ENCODE data around the gene COL4A4. TPM values are rescaled to one million over a fixed set of nuclear protein-coding genes. Genes with fewer than 3 reads are reported as not detected.
A peak's percentile ranks its signal among the peaks of the same experiment; 100 is the strongest.

The COL4A4 gene
- total RNA-seq, result under 1 TPM; 0.23 to 0.55 TPM
- 0.15 to 0.35 reads per million in 2 donors for total RNA-seq

DNA sequence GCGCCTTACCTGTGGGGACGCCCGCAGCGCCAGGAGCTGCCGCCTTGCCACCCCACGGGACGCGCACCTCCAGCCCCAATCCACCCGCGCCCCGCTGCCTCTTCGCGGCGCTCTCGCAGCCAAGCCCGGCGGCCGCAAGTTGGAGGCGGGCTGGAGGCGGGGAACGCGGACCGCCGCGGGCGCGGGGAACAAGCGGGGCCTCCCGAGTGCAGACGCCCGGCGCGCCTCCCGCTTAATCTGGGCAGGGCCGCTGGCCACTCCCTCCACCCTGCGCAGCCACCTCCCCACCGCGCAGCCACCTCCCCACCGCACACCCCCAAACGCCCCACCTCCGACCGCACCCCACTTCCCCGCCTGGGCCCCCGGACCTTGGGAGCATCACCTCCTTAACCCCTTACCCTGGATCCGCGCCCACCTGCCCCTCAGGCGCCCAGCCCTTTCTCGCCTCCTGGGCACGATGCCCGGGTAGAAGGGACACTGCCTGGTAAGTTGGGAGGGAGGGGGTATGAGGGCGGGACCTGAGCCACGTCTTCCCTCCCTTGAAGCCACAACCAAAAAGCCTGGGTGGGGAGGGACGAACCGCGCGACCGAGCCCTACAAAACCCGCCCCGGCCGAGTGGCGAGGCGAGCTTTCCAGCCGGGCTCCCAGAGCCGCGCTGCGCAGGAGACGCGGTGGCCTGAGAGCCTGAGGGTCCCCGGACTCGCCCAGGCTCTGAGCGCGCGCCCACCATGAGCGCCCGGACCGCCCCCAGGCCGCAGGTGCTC lies at the start of gene COL4A4, which contains the start of gene COL4A3:
COL4A4 (minus strand) TSS at position 208 of the 765 bp plus-strand sequence. CDS start 16,722 bp downstream, outside the sequence.
COL4A3 (plus strand) TSS at position 627 of the 765 bp plus-strand sequence; CDS start at position 730, 103 bp downstream.
- no peaks in the 10 kb centered on the region for H3K9me3 ChIP-seq (ENCODE audit: control insufficient read depth, low read length, poor library complexity, severe bottlenecking)
- DNase-seq, result no peak
- H3K27me3 Mint-ChIP-seq, result peaks cover 69% of the 10 kb centered on the region
- H3K4me1 Mint-ChIP-seq, result peaks cover 2% of the 10 kb centered on the region
- ATAC-seq, result peak; percentile 71
- no peaks in the 10 kb centered on the region for H3K36me3 Mint-ChIP-seq (ENCODE audit: low read depth)
- H3K27ac Mint-ChIP-seq, result no peak within 1 kb of the TSS
- H3K4me3 Mint-ChIP-seq, result peak within 1 kb of the TSS; percentile 84

- H3K36me3 Mint-ChIP-seq (ENCODE audit: low read depth), result peaks cover 2% of the 10 kb centered on the region
- no peaks in the 10 kb centered on the region for H3K4me1 Mint-ChIP-seq
Measured at GRCh38 chr2:227207573-227207972, 43.6 kb upstream of the COL4A4 start.

GRCh38 chr2:227206406-227206805 lies 42.4 kb upstream of the COL4A4 start:
- Mint-ChIP-seq H3K4me3 (no peak overlapping the region), H3K27ac (no peak overlapping the region), H3K36me3 (ENCODE audit: low read depth) (peaks cover 2% of the 10 kb centered on the region), H3K4me1 (no peaks in the 10 kb centered on the region), H3K27me3 (peaks cover 22% of the 10 kb centered on the region)
- DNase-seq (no peak), ATAC-seq (no peak)
- no peaks in the 10 kb centered on the region for H3K9me3 ChIP-seq (ENCODE audit: control insufficient read depth, low read length, poor library complexity, severe bottlenecking)

More at GRCh38 chr2:227207573-227207972, 43.6 kb upstream of the COL4A4 start:
- ATAC-seq, result no peak
- DNase-seq, result no peak
- no peaks in the 10 kb centered on the region for H3K9me3 ChIP-seq (ENCODE audit: control insufficient read depth, low read length, poor library complexity, severe bottlenecking)
- H3K27ac Mint-ChIP-seq, result no peak overlapping the region
- peaks cover 22% of the 10 kb centered on the region for H3K27me3 Mint-ChIP-seq
- H3K4me3 Mint-ChIP-seq, result no peak overlapping the region

DNA sequence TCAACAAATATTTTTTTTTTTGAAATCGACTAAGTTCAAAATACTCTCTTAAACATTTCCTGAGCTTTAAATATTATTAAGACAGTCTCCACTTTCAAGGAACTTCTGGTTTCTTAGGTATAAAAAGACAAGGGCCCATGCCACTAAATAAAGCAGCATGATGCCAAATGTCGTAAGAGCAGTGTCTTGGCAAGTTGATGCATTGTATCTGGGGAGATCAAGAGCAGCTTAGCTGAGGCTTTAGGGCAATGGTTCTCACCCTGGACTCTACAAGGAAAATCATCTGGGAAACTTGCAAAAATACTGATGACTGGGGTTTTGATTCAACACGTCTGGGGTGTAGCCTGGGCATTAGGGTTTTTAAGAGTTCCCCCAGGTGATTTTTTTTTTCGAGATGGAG lies 41.7 kb upstream of the COL4A4 start:
- no peaks in the 10 kb centered on the region for H3K4me1 Mint-ChIP-seq
- no peak overlapping the region for H3K4me3 Mint-ChIP-seq
- H3K9me3 ChIP-seq (ENCODE audit: control insufficient read depth, low read length, poor library complexity, severe bottlenecking), result no peaks in the 10 kb centered on the region
- no peak for DNase-seq
- H3K27ac Mint-ChIP-seq, result no peak overlapping the region
- peaks cover 22% of the 10 kb centered on the region for H3K27me3 Mint-ChIP-seq
- ATAC-seq, result no peak
- peaks cover 2% of the 10 kb centered on the region for H3K36me3 Mint-ChIP-seq (ENCODE audit: low read depth)

DNA sequence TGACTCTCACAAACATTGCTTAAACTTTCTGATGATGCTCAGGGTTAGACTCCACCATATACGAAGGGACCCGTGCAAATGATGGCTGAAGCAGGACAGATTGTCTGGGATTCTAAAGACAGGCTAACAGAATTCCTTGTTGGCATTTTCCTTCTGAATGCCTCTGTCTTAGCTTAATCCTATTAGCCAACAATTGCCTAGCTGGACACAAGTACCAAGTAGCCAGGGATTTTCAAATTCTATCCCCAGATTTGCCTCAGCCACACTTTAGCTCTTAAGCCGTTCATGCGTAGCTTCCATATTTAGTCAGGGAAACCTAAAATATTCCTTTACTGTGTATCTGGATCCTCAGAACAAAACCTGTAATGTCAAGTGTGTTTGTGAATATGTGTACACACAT lies 40.4 kb upstream of the COL4A4 start:
- no peaks in the 10 kb centered on the region for H3K9me3 ChIP-seq (ENCODE audit: control insufficient read depth, low read length, poor library complexity, severe bottlenecking)
- H3K36me3 Mint-ChIP-seq (ENCODE audit: low read depth), result peaks cover 2% of the 10 kb centered on the region
- H3K27ac Mint-ChIP-seq, result no peak overlapping the region
- H3K4me3 Mint-ChIP-seq, result no peak overlapping the region
- ATAC-seq (no peak), DNase-seq (no peak)
- peaks cover 26% of the 10 kb centered on the region for H3K27me3 Mint-ChIP-seq
- no peaks in the 10 kb centered on the region for H3K4me1 Mint-ChIP-seq

DNA sequence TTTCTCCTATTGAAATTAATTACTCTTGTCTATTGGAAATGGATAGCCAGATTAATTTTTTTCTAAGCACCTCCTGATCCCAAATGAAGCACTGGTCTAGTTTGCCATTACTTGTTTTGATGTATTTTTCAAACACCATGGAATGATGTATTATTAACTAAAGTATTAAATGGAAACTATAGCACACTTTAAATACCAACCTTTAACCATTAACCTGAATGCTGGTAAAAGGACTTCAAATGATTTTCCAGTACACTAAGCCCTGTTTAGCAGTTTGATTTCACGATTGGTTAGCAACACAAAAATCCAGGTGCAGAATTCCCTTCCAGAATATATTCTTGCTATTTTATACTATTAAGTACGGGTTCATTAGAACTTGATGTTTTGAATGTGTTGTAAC lies 37.8 kb upstream of the COL4A4 start:
- ATAC-seq (no peak), DNase-seq (no peak)
- H3K27me3 Mint-ChIP-seq, result peaks cover 11% of the 10 kb centered on the region
- H3K4me1 Mint-ChIP-seq, result peaks cover 5% of the 10 kb centered on the region
- no peak overlapping the region for H3K27ac Mint-ChIP-seq
- no peak overlapping the region for H3K4me3 Mint-ChIP-seq
- H3K36me3 Mint-ChIP-seq (ENCODE audit: low read depth), result peaks cover 2% of the 10 kb centered on the region
- no peaks in the 10 kb centered on the region for H3K9me3 ChIP-seq (ENCODE audit: control insufficient read depth, low read length, poor library complexity, severe bottlenecking)

DNA sequence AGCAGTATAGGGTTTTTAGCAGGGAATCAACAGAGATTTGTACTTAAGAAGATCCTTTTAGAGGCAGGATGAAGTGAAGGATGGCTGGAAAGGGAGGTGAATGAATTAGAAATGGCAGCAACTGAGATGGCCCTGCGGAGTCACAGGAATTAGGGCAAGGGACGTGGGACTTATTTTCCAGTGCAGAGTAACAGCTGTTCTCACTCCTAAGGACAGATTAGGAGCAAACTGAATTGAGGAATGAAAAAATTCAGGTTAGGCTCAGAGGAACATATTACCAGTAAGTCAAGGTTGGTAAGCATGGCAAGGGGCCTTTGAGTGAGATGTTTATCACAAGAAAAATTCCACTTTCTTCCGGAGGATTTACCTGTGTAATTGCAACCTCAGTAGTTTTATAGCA lies 34.9 kb upstream of the COL4A4 start:
- H3K27ac Mint-ChIP-seq, result no peak overlapping the region
- peaks cover 5% of the 10 kb centered on the region for H3K4me1 Mint-ChIP-seq
- peaks cover 5% of the 10 kb centered on the region for H3K27me3 Mint-ChIP-seq
- H3K4me3 Mint-ChIP-seq, result no peak overlapping the region
- DNase-seq (no peak), ATAC-seq (no peak)
- H3K9me3 ChIP-seq (ENCODE audit: control insufficient read depth, low read length, poor library complexity, severe bottlenecking), result no peaks in the 10 kb centered on the region
- H3K36me3 Mint-ChIP-seq (ENCODE audit: low read depth), result no peaks in the 10 kb centered on the region

DNA sequence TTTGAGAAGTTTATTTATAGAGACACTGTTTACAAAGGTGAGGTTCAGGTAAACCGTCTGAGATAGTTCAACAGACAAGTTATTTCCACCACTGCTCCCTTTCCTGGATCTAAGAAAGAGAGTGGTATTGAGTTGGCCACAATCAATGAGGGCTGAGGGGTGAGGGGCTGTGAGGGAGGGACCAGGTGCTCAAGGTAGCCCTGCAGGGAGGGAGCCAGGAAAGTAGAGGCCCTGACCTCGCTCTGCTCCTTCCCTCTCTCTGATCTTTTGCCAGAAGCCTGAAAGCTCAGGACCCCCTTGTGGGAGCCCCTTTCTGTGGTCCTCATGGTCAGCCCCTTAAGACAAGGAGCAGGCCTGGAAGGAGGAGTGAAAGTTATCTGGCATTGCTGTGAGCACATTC lies 30.2 kb upstream of the COL4A4 start:
- H3K9me3 ChIP-seq (ENCODE audit: control insufficient read depth, low read length, poor library complexity, severe bottlenecking), result no peaks in the 10 kb centered on the region
- ATAC-seq, result no peak
- H3K27me3 Mint-ChIP-seq, result peaks cover 12% of the 10 kb centered on the region
- DNase-seq, result no peak
- H3K27ac Mint-ChIP-seq, result no peak overlapping the region
- peaks cover 2% of the 10 kb centered on the region for H3K36me3 Mint-ChIP-seq (ENCODE audit: low read depth)
- no peak overlapping the region for H3K4me3 Mint-ChIP-seq
- H3K4me1 Mint-ChIP-seq, result peaks cover 5% of the 10 kb centered on the region

DNA sequence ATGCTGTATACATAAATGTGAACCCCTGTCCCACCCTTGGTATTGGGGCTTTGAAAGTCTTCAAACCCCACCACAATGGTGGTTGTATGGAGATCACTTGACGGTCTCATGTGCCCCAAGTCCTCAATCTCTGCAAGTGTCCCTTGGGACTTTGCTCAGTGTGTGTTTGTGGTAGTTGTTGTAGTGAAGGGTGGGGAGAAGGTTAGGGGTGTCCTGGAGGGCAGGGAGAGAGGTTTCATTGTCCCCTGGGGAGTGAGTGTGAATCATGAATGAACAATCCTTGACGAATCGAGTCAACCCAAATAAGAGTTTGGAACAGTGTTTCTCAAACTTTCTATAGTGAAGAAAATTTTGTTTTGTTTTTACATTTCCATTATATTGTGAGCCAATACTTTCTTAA lies 28.5 kb upstream of the COL4A4 start:
- Mint-ChIP-seq H3K27me3 (peaks cover 24% of the 10 kb centered on the region), H3K4me1 (no peaks in the 10 kb centered on the region), H3K4me3 (no peak overlapping the region), H3K36me3 (ENCODE audit: low read depth) (peaks cover 2% of the 10 kb centered on the region), H3K27ac (no peak overlapping the region)
- ATAC-seq, result no peak
- H3K9me3 ChIP-seq (ENCODE audit: control insufficient read depth, low read length, poor library complexity, severe bottlenecking), result no peaks in the 10 kb centered on the region
- no peak for DNase-seq

DNA sequence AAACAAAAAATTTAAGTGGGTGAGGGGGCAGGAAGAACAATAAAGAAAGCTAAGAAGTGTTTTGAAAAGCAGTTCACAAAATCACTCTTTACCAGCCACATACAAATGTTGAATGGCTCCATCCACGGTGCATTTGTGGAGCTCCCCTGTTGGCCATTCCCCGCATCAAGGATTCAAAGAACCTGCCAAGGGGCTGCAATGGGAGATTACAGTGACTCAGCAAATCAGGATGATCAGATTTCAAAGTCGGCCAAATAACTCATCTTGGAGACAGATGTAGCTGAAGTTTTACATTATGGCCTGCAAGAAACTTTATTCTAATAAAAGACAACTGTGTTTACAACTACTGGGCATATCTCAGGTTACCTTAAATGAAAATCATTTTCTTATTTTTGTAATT lies 27.4 kb upstream of the COL4A4 start:
- Mint-ChIP-seq H3K4me1 (no peaks in the 10 kb centered on the region), H3K4me3 (no peak overlapping the region), H3K36me3 (ENCODE audit: low read depth) (peaks cover 2% of the 10 kb centered on the region), H3K27me3 (peaks cover 31% of the 10 kb centered on the region), H3K27ac (no peak overlapping the region)
- no peaks in the 10 kb centered on the region for H3K9me3 ChIP-seq (ENCODE audit: control insufficient read depth, low read length, poor library complexity, severe bottlenecking)
- DNase-seq, result no peak
- ATAC-seq, result no peak

DNA sequence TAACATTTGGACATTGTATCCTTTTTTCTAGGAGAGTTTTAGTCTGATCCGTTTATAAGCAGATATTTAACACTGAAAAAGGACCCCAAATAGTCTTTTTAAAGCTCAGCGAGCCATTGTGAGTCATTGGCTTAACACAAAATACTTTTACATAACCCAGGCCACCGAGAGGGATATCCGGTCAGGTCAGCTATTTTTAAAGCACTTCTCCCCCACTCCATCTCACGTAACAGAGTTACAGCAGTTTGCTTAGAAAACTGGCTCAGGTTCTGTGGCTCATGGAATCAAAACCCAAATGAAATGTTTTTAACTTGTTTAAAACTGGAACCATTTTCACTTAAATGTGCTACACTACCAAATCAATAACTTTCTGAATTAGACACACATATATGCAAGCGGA lies 24.3 kb upstream of the COL4A4 start:
- Mint-ChIP-seq H3K4me3 (no peak overlapping the region), H3K36me3 (ENCODE audit: low read depth) (no peaks in the 10 kb centered on the region), H3K27me3 (peaks cover 40% of the 10 kb centered on the region), H3K27ac (no peak overlapping the region), H3K4me1 (no peaks in the 10 kb centered on the region)
- ATAC-seq, result no peak
- no peak for DNase-seq
- H3K9me3 ChIP-seq (ENCODE audit: control insufficient read depth, low read length, poor library complexity, severe bottlenecking), result no peaks in the 10 kb centered on the region

DNA sequence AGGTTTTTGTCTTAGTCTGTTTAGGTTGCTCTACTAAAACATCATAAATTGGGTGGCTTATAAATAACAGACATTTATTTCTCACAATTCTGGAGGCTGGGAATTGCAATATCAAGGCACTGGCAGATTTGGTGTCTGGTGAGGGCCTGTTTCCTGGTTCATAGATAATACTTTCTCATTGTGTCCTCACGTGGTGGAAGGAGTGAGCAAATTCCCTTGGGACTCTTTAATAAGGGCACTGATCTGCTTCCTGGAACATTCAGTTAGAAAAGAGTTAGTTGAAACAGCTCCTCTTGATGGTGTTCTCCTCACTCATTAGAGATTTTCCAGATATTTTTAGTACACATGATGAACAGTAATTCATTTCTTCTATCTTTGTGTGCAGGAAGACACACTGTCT lies 22.7 kb upstream of the COL4A4 start:
- H3K4me1 Mint-ChIP-seq, result no peaks in the 10 kb centered on the region
- H3K4me3 Mint-ChIP-seq, result no peak overlapping the region
- no peaks in the 10 kb centered on the region for H3K9me3 ChIP-seq (ENCODE audit: control insufficient read depth, low read length, poor library complexity, severe bottlenecking)
- H3K27ac Mint-ChIP-seq, result no peak overlapping the region
- ATAC-seq (no peak), DNase-seq (no peak)
- no peaks in the 10 kb centered on the region for H3K36me3 Mint-ChIP-seq (ENCODE audit: low read depth)
- H3K27me3 Mint-ChIP-seq, result peaks cover 40% of the 10 kb centered on the region

- Mint-ChIP-seq H3K36me3 (ENCODE audit: low read depth) (no peaks in the 10 kb centered on the region), H3K4me1 (no peaks in the 10 kb centered on the region), H3K4me3 (no peak overlapping the region), H3K27me3 (peaks cover 34% of the 10 kb centered on the region), H3K27ac (no peak overlapping the region)
- H3K9me3 ChIP-seq (ENCODE audit: control insufficient read depth, low read length, poor library complexity, severe bottlenecking), result no peaks in the 10 kb centered on the region
- ATAC-seq (no peak), DNase-seq (no peak)
Measured at GRCh38 chr2:227185615-227186232, 21.7 kb upstream of the COL4A4 start.
